HepG2 (cell line): ENCODE results near the gene CCRL2. TPM values are rescaled to one million over a fixed set of nuclear protein-coding genes. Genes with fewer than 3 reads are reported as not detected.

Experiments
- ATAC-seq: fragments of 200-7000 bp; cut with Tn5 transposase; 3 replicates; pipeline ENCODE4 v1.9.1; 2020; ENCODE audit warnings: mild to moderate bottlenecking, moderate library complexity
- BruUV-seq: library from RNA; stranded (reverse); fragments of 400-500 nt; replicated peaks from 2 replicates; lab custom pipeline; 2021; lab: Mats Ljungman, UMichigan
- CTCF ChIA-PET: fragments of 300-600 bp; formaldehyde crosslinking; extraction: SDS; loops from one replicate; lab custom pipeline; 2021; ENCODE audit warnings: low total read pairs, inconsistent platforms, low intra/inter-chr PET ratio; lab: Yijun Ruan, JAX
- POLR2A ChIA-PET: fragments of 350-600 bp; sonication (Branson Sonifier 250); formaldehyde crosslinking; loops from one replicate; lab custom pipeline; 2020; ENCODE audit warnings: antibody characterized with exemption, inconsistent platforms; lab: Yijun Ruan, JAX
- DNase-seq: peaks from one replicate; pipeline ENCODE4 v3.0.0-alpha.2; 2015; ENCODE audit warnings: low spot score
- FAIRE-seq: peaks from 3 replicates; lab custom pipeline; 2011; peaks lifted over from hg19 to GRCh38; lab: Jason Lieb, UNC
- H2AFZ ChIP-seq: one replicate; pipeline ENCODE4 v1.6.1; 2011; ENCODE audit warnings: low read length, inconsistent platforms
- H3K27ac ChIP-seq: fragments of 300-600 bp; 3 replicates; pipeline ENCODE4 v1.8.0; 2011; ENCODE audit warnings: mixed run types, mild to moderate bottlenecking, mixed read lengths, low read length, inconsistent platforms; ENCODE audit not compliant: insufficient read depth; ENCODE audit errors: extremely low read length
- H3K27me3 ChIP-seq, 2 experiments: fragments of 200-600 bp in 1 of 2; 2 replicates in 1 of 2; 3 replicates in 1 of 2; pipeline versions ENCODE4 v1.6.0 to v1.8.0; 2011; ENCODE audit warnings: low read length in 2 of 2, mild to moderate bottlenecking in 2 of 2, moderate library complexity in 2 of 2, inconsistent platforms in 1 of 2; ENCODE audit not compliant: insufficient read depth in 2 of 2, control insufficient read depth in 1 of 2
- H3K36me3 ChIP-seq, 2 experiments: fragments of 200-600 bp in 1 of 2; replicated peaks in 1 of 2; 2 replicates in 1 of 2; 3 replicates in 1 of 2; pipeline versions ENCODE4 v1.5.1 to v1.8.0; 2011; ENCODE audit warnings: low read length in 2 of 2, inconsistent platforms in 1 of 2; ENCODE audit not compliant: insufficient read depth in 2 of 2, control insufficient read depth in 1 of 2
- H3K4me1 ChIP-seq: 2 replicates; pipeline ENCODE4 v1.5.1; 2012; ENCODE audit warnings: low read length, inconsistent platforms; ENCODE audit not compliant: insufficient read depth
- H3K4me2 ChIP-seq: 2 replicates; pipeline ENCODE4 v1.6.0; 2011; ENCODE audit warnings: low read depth, low read length, inconsistent platforms
- H3K4me3 ChIP-seq, 3 experiments: fragments of 200-600 bp in 1 of 3; sonication (generic), shearing (Covaris generic) in 1 of 3; replicated peaks in 1 of 3; 2 replicates each; pipeline ENCODE4 v1.5.1; 2011 to 2016; ENCODE audit warnings: low read length in 3 of 3, inconsistent platforms in 2 of 3, low read depth in 2 of 3, mild to moderate bottlenecking in 2 of 3, control low read depth in 1 of 3, mixed read lengths in 1 of 3; ENCODE audit not compliant: insufficient read depth in 1 of 3
- H3K79me2 ChIP-seq: one replicate; pipeline ENCODE4 v1.6.1; 2011; ENCODE audit warnings: low read length, inconsistent platforms; ENCODE audit not compliant: insufficient read depth
- H3K9ac ChIP-seq: 2 replicates; pipeline ENCODE4 v1.6.0; 2011; ENCODE audit warnings: mild to moderate bottlenecking, low read depth, low read length, inconsistent platforms; ENCODE audit not compliant: insufficient read depth
- H3K9me3 ChIP-seq: 2 replicates; pipeline ENCODE4 v1.5.1; 2012; ENCODE audit warnings: mild to moderate bottlenecking, low read length
- H4K20me1 ChIP-seq: 2 replicates; pipeline ENCODE4 v1.6.0; 2011; ENCODE audit warnings: inconsistent platforms, mild to moderate bottlenecking, low read length, moderate library complexity; ENCODE audit not compliant: insufficient read depth
- DPF2 ChIP-seq: sonication (generic); formaldehyde crosslinking; IDR thresholded peaks from 2 replicates; pipeline ENCODE4 v1.4.0; 2020; ENCODE audit warnings: mild to moderate bottlenecking, low read depth, missing genetic modification reagents, borderline replicate concordance
- KLF11 ChIP-seq: IDR thresholded peaks from 2 replicates; pipeline ENCODE4 v1.6.1; 2016; ENCODE audit warnings: missing compliant biosample characterization
- NFYC ChIP-seq: IDR thresholded peaks from 2 replicates; pipeline ENCODE4 v1.6.1; 2016; ENCODE audit warnings: missing genetic modification reagents, missing compliant biosample characterization
- ZNF160 ChIP-seq: sonication (generic); formaldehyde crosslinking; IDR thresholded peaks from 2 replicates; pipeline ENCODE4 v1.8.0; 2022; ENCODE audit warnings: mild to moderate bottlenecking, inconsistent platforms, missing genetic modification reagents
- WGBS: methylation state at CpG from one replicate; pipeline ENCODE4 v1.1.6; 2017; ENCODE audit warnings: low lambda C conversion rate; 5-methylcytosine and 5-hydroxymethylcytosine counted together
- in situ Hi-C: cut with HindIII; loops from 2 replicates; pipeline ENCODE4 v1.10.0; 2017; ENCODE audit warnings: low pct_unique_long_range_greater_than_20kb; ENCODE audit not compliant: extremely low pct_ligation_motif_present
- intact Hi-C: fragments of 100-400 bp; cut with micrococcal nuclease; formaldehyde crosslinking; loops from one replicate; pipeline ENCODE4 v1.10.0; 2022; ENCODE audit not compliant: unreplicated experiment
- polyA plus RNA-seq, 8 experiments: library from polyadenylated mRNA; depleted of rRNA in 3 of 8; stranded (reverse) in 7 of 8; unstranded in 1 of 8; fragments of >200 nt; fragmentation: Illumina TruSeq in 4 of 8; extraction: Trizol in 4 of 8; gene quantifications; 2 replicates each; pipeline versions ENCODE4 v1.2.1 to v1.2.3, GENCODE V29; 2011 to 2016; ENCODE audit warnings: low read depth in 4 of 8, missing spikeins in 1 of 8, mixed read lengths in 1 of 8; ENCODE audit not compliant: insufficient read depth in 1 of 8
- total RNA-seq, 5 experiments: library from RNA; depleted of rRNA; stranded (reverse); fragments of >200 nt; fragmentation: Illumina TruSeq; extraction: Trizol; gene quantifications; 2 replicates each; pipeline ENCODE4 v1.2.3, GENCODE V29; 2016; ENCODE audit warnings: low read depth in 1 of 5
- TF ChIP-seq, protein P1 (sequence below): sonication (generic); formaldehyde crosslinking; conservative IDR thresholded peaks from 2 replicates; pipeline ENCODE4 v1.4.0; 2020; ENCODE audit warnings: mild to moderate bottlenecking, missing genetic modification reagents, moderate library complexity

Gene CCRL2
- total and polyA plus RNA-seq, 2 of the 13 experiments (the other 11 are each of a cell fraction or from before 2014, with no cell fraction given) = not detected

DNA sequence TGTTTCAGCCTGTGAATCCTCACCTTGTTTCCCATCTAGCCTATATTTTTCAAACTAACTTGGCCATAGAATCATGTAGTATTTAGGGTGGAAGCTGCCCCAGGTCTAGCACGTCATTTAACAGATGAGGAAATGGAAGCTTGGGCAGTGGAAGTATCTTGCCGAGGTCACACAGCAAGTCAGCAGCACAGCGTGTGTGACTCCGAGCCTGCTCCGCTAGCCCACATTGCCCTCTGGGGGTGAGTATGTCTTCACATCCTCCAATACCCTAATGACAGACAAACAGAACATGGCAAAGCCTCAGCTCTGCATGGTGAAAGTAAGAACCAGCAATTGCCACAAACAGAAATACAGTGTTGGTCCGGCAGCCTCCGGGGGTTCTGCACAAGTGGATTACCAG is 38.5 kb upstream of the CCRL2 start (continued):
- TF ChIP-seq, protein P1, sequence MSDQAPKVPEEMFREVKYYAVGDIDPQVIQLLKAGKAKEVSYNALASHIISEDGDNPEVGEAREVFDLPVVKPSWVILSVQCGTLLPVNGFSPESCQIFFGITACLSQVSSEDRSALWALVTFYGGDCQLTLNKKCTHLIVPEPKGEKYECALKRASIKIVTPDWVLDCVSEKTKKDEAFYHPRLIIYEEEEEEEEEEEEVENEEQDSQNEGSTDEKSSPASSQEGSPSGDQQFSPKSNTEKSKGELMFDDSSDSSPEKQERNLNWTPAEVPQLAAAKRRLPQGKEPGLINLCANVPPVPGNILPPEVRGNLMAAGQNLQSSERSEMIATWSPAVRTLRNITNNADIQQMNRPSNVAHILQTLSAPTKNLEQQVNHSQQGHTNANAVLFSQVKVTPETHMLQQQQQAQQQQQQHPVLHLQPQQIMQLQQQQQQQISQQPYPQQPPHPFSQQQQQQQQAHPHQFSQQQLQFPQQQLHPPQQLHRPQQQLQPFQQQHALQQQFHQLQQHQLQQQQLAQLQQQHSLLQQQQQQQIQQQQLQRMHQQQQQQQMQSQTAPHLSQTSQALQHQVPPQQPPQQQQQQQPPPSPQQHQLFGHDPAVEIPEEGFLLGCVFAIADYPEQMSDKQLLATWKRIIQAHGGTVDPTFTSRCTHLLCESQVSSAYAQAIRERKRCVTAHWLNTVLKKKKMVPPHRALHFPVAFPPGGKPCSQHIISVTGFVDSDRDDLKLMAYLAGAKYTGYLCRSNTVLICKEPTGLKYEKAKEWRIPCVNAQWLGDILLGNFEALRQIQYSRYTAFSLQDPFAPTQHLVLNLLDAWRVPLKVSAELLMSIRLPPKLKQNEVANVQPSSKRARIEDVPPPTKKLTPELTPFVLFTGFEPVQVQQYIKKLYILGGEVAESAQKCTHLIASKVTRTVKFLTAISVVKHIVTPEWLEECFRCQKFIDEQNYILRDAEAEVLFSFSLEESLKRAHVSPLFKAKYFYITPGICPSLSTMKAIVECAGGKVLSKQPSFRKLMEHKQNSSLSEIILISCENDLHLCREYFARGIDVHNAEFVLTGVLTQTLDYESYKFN (CRISPR knock-in tag) = no peak
- no peak for TF ChIP-seq KLF11 (CRISPR knock-in tag)

DNA sequence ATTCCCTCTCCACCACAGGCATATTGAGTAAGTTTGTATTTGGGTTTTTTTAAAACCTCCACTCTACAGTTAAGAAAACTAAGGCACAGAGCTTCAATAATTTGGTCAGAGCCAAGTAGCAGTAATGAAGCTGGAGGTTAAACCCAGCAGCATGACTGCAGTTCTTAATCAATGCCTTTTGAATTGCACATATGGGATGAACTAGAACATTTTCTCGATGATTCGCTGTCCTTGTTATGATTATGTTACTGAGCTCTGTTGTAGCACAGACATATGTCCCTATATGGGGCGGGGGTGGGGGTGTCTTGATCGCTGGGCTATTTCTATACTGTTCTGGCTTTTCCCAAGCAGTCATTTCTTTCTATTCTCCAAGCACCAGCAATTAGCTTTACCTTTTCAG is 37.9 kb upstream of the CCRL2 start:
- Histone ChIP-seq H4K20me1 (no peaks in the 10 kb centered on the region), H3K36me3 (no peaks in the 10 kb centered on the region), H3K4me2 (no peak overlapping the region), H3K27me3 (peaks cover 0 to 9% of the 10 kb centered on the region in 2 experiments; a peak in 2 of 5 replicates), H3K4me1 (peaks cover 13% of the 10 kb centered on the region), H3K79me2 (no peaks in the 10 kb centered on the region), H3K4me3 (no peak overlapping the region), H3K9ac (no peak overlapping the region), H3K9me3 (no peaks in the 10 kb centered on the region), H3K27ac (no peak overlapping the region), H2AFZ (no peak overlapping the region)
- 51% methylated on average over 4 of the region's 4 CpGs for WGBS
- no peak for TF ChIP-seq ZNF160 (CRISPR knock-in tag)
- no peak for TF ChIP-seq DPF2 (CRISPR knock-in tag)
- TF ChIP-seq NFYC = no peak
- FAIRE-seq (no peak), DNase-seq (no peak), ATAC-seq (no peak)
- in situ Hi-C loops = no loop called here
- intact Hi-C loops = no loop called here
- BruUV-seq = no TSS peak
- POLR2A ChIA-PET = no interaction called here
- CTCF ChIA-PET = no interaction called here
